ENCODE measurements around the gene UAP1. TPM values are rescaled to one million over a fixed set of nuclear protein-coding genes. Genes with fewer than 3 reads are reported as not detected.

Gene UAP1
- polyA plus RNA-seq, 1 of the 3 experiments (the other 2 are of a cell fraction) = 32.3 TPM

DNA sequence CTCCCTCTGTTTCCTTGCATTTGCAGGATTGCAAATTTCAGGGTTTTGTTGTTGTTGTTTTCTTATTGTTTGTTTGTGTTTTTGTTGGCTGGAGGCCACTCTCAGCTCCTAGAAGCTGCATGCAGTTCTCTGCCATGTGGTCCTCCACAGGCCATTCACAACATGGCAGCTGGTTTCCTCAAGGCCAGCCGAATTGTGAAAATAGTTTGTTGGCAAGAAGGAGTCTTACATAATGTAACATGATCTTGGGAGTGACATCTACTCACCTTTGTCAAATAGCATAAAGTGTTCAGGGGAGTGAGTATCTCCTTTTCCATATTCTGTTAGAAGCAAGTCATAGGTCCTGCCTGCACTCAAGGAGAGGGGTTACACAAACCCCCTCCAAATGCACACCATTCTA, 10.6 kb upstream of the UAP1 start:
- Histone ChIP-seq H3K27ac (ENCODE audit: low read depth in 2 of 2, low read length in 1 of 2) (no peak overlapping the region), H3K9ac (no peak overlapping the region), H3K9me3 (no peaks in the 10 kb centered on the region), H3K36me3 (replicated peaks in 1 of 2; ENCODE audit: control insufficient read depth in 1 of 2, insufficient read depth in 2 of 2, low read length in 1 of 2) (no peaks in the 10 kb centered on the region), H3K27me3 (ENCODE audit: insufficient read depth) (no peaks in the 10 kb centered on the region), H2AFZ (ENCODE audit: low read depth) (no peak overlapping the region), H3F3A (replicated peaks; ENCODE audit: insufficient read depth) (no peaks in the 10 kb centered on the region), H3K4me1 (ENCODE audit: control insufficient read depth in 1 of 2, insufficient read depth in 2 of 2, low read depth in 1 of 2, low read length in 1 of 2) (no peaks in the 10 kb centered on the region), H3K4me2 (no peak overlapping the region), H3K79me2 (ENCODE audit: insufficient read depth) (no peaks in the 10 kb centered on the region), H3K9me2 (no peaks in the 10 kb centered on the region), H4K20me1 (ENCODE audit: insufficient read depth) (no peaks in the 10 kb centered on the region), H3K4me3 (ENCODE audit: low read depth in 2 of 2, low read length in 1 of 2) (no peak overlapping the region)
- POLR2A ChIA-PET = no interaction called here
- no peak for DNase-seq
- TF ChIP-seq, protein P1, sequence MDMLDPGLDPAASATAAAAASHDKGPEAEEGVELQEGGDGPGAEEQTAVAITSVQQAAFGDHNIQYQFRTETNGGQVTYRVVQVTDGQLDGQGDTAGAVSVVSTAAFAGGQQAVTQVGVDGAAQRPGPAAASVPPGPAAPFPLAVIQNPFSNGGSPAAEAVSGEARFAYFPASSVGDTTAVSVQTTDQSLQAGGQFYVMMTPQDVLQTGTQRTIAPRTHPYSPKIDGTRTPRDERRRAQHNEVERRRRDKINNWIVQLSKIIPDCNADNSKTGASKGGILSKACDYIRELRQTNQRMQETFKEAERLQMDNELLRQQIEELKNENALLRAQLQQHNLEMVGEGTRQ (IDR thresholded peaks at IDR 0.05; ENCODE audit: borderline replicate concordance, low read depth, low read length) = no peak
- TF ChIP-seq GABPA (IDR thresholded peaks at IDR 0.05; ENCODE audit: low read depth) (no peak), CHD2 (IDR thresholded peaks at IDR 0.05; ENCODE audit: low read length, partially characterized antibody) (no peak), MXI1 (IDR thresholded peaks at IDR 0.05; ENCODE audit: low read depth, low read length) (no peak), RFX5 (IDR thresholded peaks at IDR 0.05; ENCODE audit: low read length) (no peak), POLR2AphosphoS5 (IDR thresholded peaks at IDR 0.05; ENCODE audit: low read depth, low read length) (no peak), GATA2 (CRISPR knock-in tag; IDR thresholded peaks at IDR 0.05) (no peak), FOSL2 (IDR thresholded peaks at IDR 0.05; ENCODE audit: borderline replicate concordance, low read depth) (no peak), RCOR1 (IDR thresholded peaks at IDR 0.05; ENCODE audit: low read length) (no peak), TCF12 (IDR thresholded peaks at IDR 0.05) (no peak), MEF2A (IDR thresholded peaks at IDR 0.05; ENCODE audit: borderline replicate concordance, low read depth) (no peak), FOXJ3 (CRISPR knock-in tag; IDR thresholded peaks at IDR 0.05) (no peak), TAF1 (IDR thresholded peaks at IDR 0.05; ENCODE audit: borderline replicate concordance, low read depth, low read length) (no peak), RAD21 (IDR thresholded peaks at IDR 0.05; ENCODE audit: low read length) (no peak), EP300 (IDR thresholded peaks at IDR 0.05; ENCODE audit: borderline replicate concordance in 1 of 2, low read depth in 1 of 2, low read length in 1 of 2) (no peak), YY1 (IDR thresholded peaks at IDR 0.05; ENCODE audit: low read depth) (no peak)
- TF ChIP-seq, protein P2, sequence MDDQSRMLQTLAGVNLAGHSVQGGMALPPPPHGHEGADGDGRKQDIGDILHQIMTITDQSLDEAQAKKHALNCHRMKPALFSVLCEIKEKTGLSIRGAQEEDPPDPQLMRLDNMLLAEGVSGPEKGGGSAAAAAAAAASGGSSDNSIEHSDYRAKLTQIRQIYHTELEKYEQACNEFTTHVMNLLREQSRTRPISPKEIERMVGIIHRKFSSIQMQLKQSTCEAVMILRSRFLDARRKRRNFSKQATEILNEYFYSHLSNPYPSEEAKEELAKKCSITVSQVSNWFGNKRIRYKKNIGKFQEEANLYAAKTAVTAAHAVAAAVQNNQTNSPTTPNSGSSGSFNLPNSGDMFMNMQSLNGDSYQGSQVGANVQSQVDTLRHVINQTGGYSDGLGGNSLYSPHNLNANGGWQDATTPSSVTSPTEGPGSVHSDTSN (IDR thresholded peaks at IDR 0.05) = no peak
- TF ChIP-seq, protein P3, sequence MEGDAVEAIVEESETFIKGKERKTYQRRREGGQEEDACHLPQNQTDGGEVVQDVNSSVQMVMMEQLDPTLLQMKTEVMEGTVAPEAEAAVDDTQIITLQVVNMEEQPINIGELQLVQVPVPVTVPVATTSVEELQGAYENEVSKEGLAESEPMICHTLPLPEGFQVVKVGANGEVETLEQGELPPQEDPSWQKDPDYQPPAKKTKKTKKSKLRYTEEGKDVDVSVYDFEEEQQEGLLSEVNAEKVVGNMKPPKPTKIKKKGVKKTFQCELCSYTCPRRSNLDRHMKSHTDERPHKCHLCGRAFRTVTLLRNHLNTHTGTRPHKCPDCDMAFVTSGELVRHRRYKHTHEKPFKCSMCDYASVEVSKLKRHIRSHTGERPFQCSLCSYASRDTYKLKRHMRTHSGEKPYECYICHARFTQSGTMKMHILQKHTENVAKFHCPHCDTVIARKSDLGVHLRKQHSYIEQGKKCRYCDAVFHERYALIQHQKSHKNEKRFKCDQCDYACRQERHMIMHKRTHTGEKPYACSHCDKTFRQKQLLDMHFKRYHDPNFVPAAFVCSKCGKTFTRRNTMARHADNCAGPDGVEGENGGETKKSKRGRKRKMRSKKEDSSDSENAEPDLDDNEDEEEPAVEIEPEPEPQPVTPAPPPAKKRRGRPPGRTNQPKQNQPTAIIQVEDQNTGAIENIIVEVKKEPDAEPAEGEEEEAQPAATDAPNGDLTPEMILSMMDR (IDR thresholded peaks at IDR 0.05) = no peak
- TF ChIP-seq, protein P4, sequence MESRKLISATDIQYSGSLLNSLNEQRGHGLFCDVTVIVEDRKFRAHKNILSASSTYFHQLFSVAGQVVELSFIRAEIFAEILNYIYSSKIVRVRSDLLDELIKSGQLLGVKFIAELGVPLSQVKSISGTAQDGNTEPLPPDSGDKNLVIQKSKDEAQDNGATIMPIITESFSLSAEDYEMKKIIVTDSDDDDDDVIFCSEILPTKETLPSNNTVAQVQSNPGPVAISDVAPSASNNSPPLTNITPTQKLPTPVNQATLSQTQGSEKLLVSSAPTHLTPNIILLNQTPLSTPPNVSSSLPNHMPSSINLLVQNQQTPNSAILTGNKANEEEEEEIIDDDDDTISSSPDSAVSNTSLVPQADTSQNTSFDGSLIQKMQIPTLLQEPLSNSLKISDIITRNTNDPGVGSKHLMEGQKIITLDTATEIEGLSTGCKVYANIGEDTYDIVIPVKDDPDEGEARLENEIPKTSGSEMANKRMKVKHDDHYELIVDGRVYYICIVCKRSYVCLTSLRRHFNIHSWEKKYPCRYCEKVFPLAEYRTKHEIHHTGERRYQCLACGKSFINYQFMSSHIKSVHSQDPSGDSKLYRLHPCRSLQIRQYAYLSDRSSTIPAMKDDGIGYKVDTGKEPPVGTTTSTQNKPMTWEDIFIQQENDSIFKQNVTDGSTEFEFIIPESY (IDR thresholded peaks at IDR 0.05; ENCODE audit: borderline replicate concordance, low read depth) = no peak
- CTCF ChIA-PET = no interaction called here
- WGBS (ENCODE audit: low lambda C conversion rate) = 100% methylated on average over 1 of the region's 1 CpG

Data from SK-N-SH (cell line).